HG02763 (cell line): ENCODE results near the gene ARHGAP4.

ENCODE experiments used
- ATAC-seq: cut with Tn5 transposase; IDR thresholded peaks from one replicate; pipeline ENCODE4 v1.9.1; 2021; ENCODE audit warnings: mild to moderate bottlenecking, moderate library complexity; ENCODE audit not compliant: unreplicated experiment

Gene ARHGAP4

GRCh38 chrX:153908219-153908860 lies 17.7 kb downstream of the ARHGAP4 start:
- ATAC-seq, result no peak

- ATAC-seq, result no peak
Observed at GRCh38 chrX:153907456-153907855, 18.6 kb downstream of the ARHGAP4 start.

- no peak for ATAC-seq
Observed at GRCh38 chrX:153906126-153906917, 19.7 kb downstream of the ARHGAP4 start.

- no peak for ATAC-seq
Observed at GRCh38 chrX:153905481-153906095, 20.5 kb downstream of the ARHGAP4 start.

GRCh38 chrX:153903991-153904957 lies 21.8 kb downstream of the ARHGAP4 start, which contains the start of gene AVPR2:
TSS of gene AVPR2 (plus strand) at chrX:153904673. CDS start at chrX:153905146, 473 bp downstream.
- ATAC-seq, result no peak

GRCh38 chrX:153903238-153903980 lies 22.7 kb downstream of the ARHGAP4 start:
- ATAC-seq, result no peak

GRCh38 chrX:153902385-153902784 lies 23.7 kb downstream of the ARHGAP4 start:
- ATAC-seq, result no peak

GRCh38 chrX:153901753-153902140 lies 24.3 kb downstream of the ARHGAP4 start:
- ATAC-seq, result no peak

- ATAC-seq, result peak; percentile 63
Observed at GRCh38 chrX:153900831-153901752, 25.0 kb downstream of the ARHGAP4 start.

- ATAC-seq, result no peak
Observed at GRCh38 chrX:153897899-153898298, 28.2 kb downstream of the ARHGAP4 start.

GRCh38 chrX:153889123-153889522 lies 36.9 kb downstream of the ARHGAP4 start:
- ATAC-seq, result no peak

- no peak for ATAC-seq
Observed at GRCh38 chrX:153888344-153888743, 37.7 kb downstream of the ARHGAP4 start.

- ATAC-seq, result no peak
Observed at GRCh38 chrX:153887385-153887784, 38.7 kb downstream of the ARHGAP4 start.

- ATAC-seq, result no peak
Observed at GRCh38 chrX:153886915-153887314, 39.1 kb downstream of the ARHGAP4 start.

- no peak for ATAC-seq
Observed at GRCh38 chrX:153885968-153886903, 39.8 kb downstream of the ARHGAP4 start, which contains the start of gene L1CAM. TSS of gene L1CAM (minus strand) at chrX:153886173. CDS start at chrX:153875836, 10,337 bp downstream.

GRCh38 chrX:153885208-153885787 lies 40.8 kb downstream of the ARHGAP4 start:
- no peak for ATAC-seq

GRCh38 chrX:153884590-153884989 lies 41.5 kb downstream of the ARHGAP4 start:
- no peak for ATAC-seq
